Suprapubic skin (tissue), 4 donors: ENCODE results near the gene RCC2. TPM values are rescaled to one million over a fixed set of nuclear protein-coding genes. Genes with fewer than 3 reads are reported as not detected.

Experiments used
- DNase-seq, 2 donors: peaks; one replicate each; pipeline ENCODE4 v3.0.0-alpha.2; 2019; ENCODE audit warnings: low spot score in 2 of 2
- H3K27ac ChIP-seq: fragments of 200-600 bp; sonication (generic); one replicate; pipeline ENCODE4 v1.5.1; 2019
- H3K27me3 ChIP-seq: fragments of 200-600 bp; sonication (generic); one replicate; pipeline ENCODE4 v1.5.1; 2019
- H3K36me3 ChIP-seq: fragments of 200-600 bp; sonication (generic); one replicate; pipeline ENCODE4 v1.5.1; 2019
- H3K4me1 ChIP-seq: fragments of 200-600 bp; sonication (generic); one replicate; pipeline ENCODE4 v1.5.1; 2019
- H3K4me3 ChIP-seq: fragments of 200-600 bp; sonication (generic); one replicate; pipeline ENCODE4 v1.5.1; 2019; ENCODE audit warnings: mild to moderate bottlenecking
- H3K9me3 ChIP-seq: fragments of 200-600 bp; sonication (generic); one replicate; pipeline ENCODE4 v1.5.1; 2019
- EP300 ChIP-seq: sonication (generic); formaldehyde crosslinking; IDR thresholded peaks from one replicate; pipeline ENCODE4 v1.6.1; 2017; ENCODE audit warnings: antibody characterized with exemption
- POLR2A ChIP-seq, 2 donors: fragments of 450-650 bp; IDR thresholded peaks; one replicate each; pipeline ENCODE4 v1.6.1; 2017; ENCODE audit warnings: antibody characterized with exemption in 2 of 2, mild to moderate bottlenecking in 2 of 2, moderate library complexity in 2 of 2
- POLR2AphosphoS5 ChIP-seq, 3 donors: sonication (generic); formaldehyde crosslinking; IDR thresholded peaks; one replicate each; pipeline ENCODE4 v1.6.1; 2017; ENCODE audit warnings: antibody characterized with exemption in 3 of 3
- WGBS: methylation state at CpG from one replicate; pipeline ENCODE4 v1.1.5; 2018; 5-methylcytosine and 5-hydroxymethylcytosine counted together
- total RNA-seq, 4 donors: library from RNA; depleted of rRNA; stranded (reverse); fragments of >200 nt; gene quantifications; one replicate each; pipeline ENCODE4 v1.1.0, GENCODE V29; 2016
- TF ChIP-seq, protein P1 (sequence below), 2 donors: fragments of 200-600 bp in 1 of 2; fragments of 450-650 bp in 1 of 2; sonication (generic) in 1 of 2; IDR thresholded peaks; one replicate each; pipeline ENCODE4 v1.5.1; 2016 to 2019; ENCODE audit warnings: antibody characterized with exemption in 2 of 2, mild to moderate bottlenecking in 1 of 2, moderate library complexity in 1 of 2

The RCC2 gene
- total RNA-seq, 4 donors from 2014 or later: 68.7 to 86.3 (median 74.5) TPM

DNA sequence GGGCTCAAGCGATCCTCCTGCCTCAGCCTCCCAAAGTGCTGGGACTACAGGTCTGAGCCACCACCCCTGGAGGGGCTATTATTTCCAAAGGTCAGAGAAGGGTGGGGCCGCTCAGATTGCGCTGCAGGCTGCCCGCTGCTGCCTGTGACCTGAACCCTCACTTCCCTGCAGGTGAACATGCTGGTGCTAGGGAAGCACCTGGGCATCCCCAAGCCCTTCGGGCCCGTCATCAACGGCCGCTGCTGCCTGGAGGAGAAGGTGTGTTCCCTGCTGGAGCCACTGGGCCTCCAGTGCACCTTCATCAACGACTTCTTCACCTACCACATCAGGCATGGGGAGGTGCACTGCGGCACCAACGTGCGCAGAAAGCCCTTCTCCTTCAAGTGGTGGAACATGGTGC is 76.1 kb downstream of the RCC2 start:
- Histone ChIP-seq H3K27ac (no peak overlapping the region), H3K4me3 (no peak overlapping the region), H3K36me3 (no peaks in the 10 kb centered on the region), H3K4me1 (no peaks in the 10 kb centered on the region), H3K9me3 (no peaks in the 10 kb centered on the region), H3K27me3 (peaks cover 15% of the 10 kb centered on the region)
- WGBS: 84% methylated on average over 10 of the region's 12 CpGs
- DNase-seq: no peak
- TF ChIP-seq POLR2AphosphoS5 (IDR thresholded peaks at IDR 0.05) (no peak), EP300 (no peak), POLR2A (IDR thresholded peaks at IDR 0.05) (no peak)
- TF ChIP-seq, protein P1, sequence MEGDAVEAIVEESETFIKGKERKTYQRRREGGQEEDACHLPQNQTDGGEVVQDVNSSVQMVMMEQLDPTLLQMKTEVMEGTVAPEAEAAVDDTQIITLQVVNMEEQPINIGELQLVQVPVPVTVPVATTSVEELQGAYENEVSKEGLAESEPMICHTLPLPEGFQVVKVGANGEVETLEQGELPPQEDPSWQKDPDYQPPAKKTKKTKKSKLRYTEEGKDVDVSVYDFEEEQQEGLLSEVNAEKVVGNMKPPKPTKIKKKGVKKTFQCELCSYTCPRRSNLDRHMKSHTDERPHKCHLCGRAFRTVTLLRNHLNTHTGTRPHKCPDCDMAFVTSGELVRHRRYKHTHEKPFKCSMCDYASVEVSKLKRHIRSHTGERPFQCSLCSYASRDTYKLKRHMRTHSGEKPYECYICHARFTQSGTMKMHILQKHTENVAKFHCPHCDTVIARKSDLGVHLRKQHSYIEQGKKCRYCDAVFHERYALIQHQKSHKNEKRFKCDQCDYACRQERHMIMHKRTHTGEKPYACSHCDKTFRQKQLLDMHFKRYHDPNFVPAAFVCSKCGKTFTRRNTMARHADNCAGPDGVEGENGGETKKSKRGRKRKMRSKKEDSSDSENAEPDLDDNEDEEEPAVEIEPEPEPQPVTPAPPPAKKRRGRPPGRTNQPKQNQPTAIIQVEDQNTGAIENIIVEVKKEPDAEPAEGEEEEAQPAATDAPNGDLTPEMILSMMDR (IDR thresholded peaks at IDR 0.05): no peak

DNA sequence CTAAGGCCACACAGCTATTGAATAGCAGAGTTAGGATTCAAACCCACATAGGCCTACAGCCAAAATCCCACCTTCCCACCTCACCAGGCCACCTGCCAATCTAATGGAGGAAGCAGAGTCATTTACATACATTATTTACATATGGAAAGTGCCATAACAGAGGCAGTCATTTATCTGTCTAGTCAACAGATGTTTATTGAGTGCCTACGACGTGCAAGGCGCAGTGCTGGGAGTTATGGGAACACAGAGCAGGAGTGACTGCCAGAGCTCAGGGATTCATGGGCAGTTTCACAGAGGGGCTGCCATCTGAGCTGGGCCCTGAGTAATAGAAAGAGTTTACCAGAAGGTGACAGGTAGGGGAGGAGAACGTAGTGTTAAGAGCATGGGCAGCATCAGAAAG is 77.8 kb downstream of the RCC2 start:
- H3K9me3 ChIP-seq: no peaks in the 10 kb centered on the region
- no peak overlapping the region for H3K4me3 ChIP-seq
- no peaks in the 10 kb centered on the region for H3K36me3 ChIP-seq
- no peak overlapping the region for H3K27ac ChIP-seq
- DNase-seq: no peak
- H3K27me3 ChIP-seq: peaks cover 12% of the 10 kb centered on the region
- TF ChIP-seq, protein P1 (IDR thresholded peaks at IDR 0.05): no peak
- TF ChIP-seq POLR2A (IDR thresholded peaks at IDR 0.05) (no peak), EP300 (no peak), POLR2AphosphoS5 (IDR thresholded peaks at IDR 0.05) (no peak)
- WGBS: 77% methylated on average over 4 of the region's 4 CpGs
- no peaks in the 10 kb centered on the region for H3K4me1 ChIP-seq

DNA sequence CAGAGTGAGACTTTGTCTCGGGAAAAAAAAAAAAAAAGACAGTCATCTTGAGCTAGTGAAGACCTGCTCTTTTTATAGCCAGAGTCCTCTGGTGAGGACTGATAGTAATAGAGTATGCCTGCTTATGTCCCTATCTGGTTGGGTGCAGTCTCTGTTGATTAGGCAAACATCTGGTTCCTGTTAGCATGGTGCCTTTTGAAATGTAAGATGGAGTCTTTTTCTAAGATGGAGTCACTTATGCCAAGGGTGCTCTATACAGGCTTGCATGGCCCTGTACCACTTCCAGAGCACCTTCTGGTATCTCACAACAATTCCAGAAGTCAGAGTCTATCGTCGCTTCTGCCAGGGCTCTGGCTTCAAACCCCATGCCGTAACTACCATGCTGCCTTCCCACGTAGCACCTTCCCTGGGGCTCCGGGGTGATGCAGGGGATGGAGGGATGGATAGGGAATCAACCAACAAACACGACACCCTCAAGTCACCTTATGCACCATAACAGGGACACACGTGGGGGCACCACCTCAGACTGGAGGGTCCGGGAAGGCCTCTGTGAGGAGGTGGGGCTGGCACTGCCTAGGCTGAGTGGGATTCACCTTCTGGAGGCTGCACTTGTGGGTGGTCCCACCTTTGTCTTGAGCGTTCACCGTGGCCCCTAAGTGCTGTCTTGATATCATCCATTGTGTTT is 79.1 kb downstream of the RCC2 start:
- Histone ChIP-seq H3K9me3 (no peaks in the 10 kb centered on the region), H3K4me1 (no peaks in the 10 kb centered on the region), H3K27ac (no peak overlapping the region), H3K27me3 (peaks cover 18% of the 10 kb centered on the region), H3K36me3 (no peaks in the 10 kb centered on the region), H3K4me3 (no peak overlapping the region)
- TF ChIP-seq POLR2AphosphoS5 (IDR thresholded peaks at IDR 0.05): no peak
- no peak for TF ChIP-seq EP300
- no peak for TF ChIP-seq POLR2A (IDR thresholded peaks at IDR 0.05)
- DNase-seq: no peak
- 81% methylated on average over 11 of the region's 11 CpGs for WGBS

DNA sequence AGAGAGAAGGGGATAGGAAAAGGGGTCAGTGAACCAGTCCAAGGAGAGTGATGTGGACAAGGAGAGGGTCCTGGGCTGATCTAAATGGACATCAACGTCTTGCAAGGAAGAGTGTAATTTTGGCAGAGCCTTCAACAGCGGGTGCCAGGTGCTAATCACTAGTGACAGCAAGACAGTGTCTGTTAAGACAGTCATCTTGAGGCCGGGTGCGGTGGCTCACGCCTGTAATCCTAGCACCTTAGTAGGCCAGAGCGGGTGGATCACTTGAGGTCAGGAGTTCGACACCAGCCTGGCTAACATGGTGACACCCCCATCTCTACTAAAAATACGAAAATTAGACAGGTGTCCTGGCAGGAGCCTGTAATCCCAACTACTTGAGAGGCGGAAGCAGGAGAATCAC is 79.7 kb downstream of the RCC2 start:
- Histone ChIP-seq H3K27me3 (peaks cover 18% of the 10 kb centered on the region), H3K9me3 (no peaks in the 10 kb centered on the region), H3K36me3 (no peaks in the 10 kb centered on the region), H3K4me3 (no peak overlapping the region), H3K4me1 (no peaks in the 10 kb centered on the region), H3K27ac (no peak overlapping the region)
- 83% methylated on average over 9 of the region's 9 CpGs for WGBS
- TF ChIP-seq POLR2AphosphoS5 (IDR thresholded peaks at IDR 0.05) (no peak), EP300 (no peak), POLR2A (IDR thresholded peaks at IDR 0.05) (no peak)
- TF ChIP-seq, protein P1 (IDR thresholded peaks at IDR 0.05): no peak
- no peak for DNase-seq

DNA sequence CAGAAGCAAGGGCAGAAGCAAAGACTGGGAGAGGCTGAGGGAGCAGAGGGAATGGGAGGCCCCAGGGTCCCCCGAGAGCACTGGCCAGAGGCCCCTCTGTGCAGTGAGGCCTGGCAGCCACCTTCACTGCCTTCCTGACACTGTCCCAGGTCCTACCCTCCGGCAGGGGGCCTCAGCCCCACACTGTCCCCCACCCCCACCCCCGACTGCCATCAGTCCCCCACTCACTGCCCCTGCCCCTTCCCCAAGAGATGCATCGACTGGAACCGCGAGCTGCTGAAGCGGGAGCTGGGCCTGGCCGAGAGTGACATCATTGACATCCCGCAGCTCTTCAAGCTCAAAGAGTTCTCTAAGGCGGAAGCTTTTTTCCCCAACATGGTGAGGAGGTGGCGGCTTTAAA is 80.4 kb downstream of the RCC2 start:
- H3K27me3 ChIP-seq: peaks cover 18% of the 10 kb centered on the region
- no peaks in the 10 kb centered on the region for H3K36me3 ChIP-seq
- no peak overlapping the region for H3K4me3 ChIP-seq
- no peaks in the 10 kb centered on the region for H3K4me1 ChIP-seq
- H3K9me3 ChIP-seq: no peaks in the 10 kb centered on the region
- 52% methylated on average over 5 of the region's 11 CpGs for WGBS
- no peak overlapping the region for H3K27ac ChIP-seq
- no peak for DNase-seq
- no peak for TF ChIP-seq POLR2AphosphoS5 (IDR thresholded peaks at IDR 0.05)
- no peak for TF ChIP-seq POLR2A (IDR thresholded peaks at IDR 0.05)
- no peak for TF ChIP-seq EP300
- TF ChIP-seq, protein P1 (IDR thresholded peaks at IDR 0.05): no peak

- Histone ChIP-seq H3K27me3 (peaks cover 16% of the 10 kb centered on the region), H3K9me3 (no peaks in the 10 kb centered on the region), H3K36me3 (no peaks in the 10 kb centered on the region), H3K4me3 (no peak overlapping the region), H3K4me1 (no peaks in the 10 kb centered on the region), H3K27ac (no peak overlapping the region)
- no peak for DNase-seq
- 69% methylated on average over 4 of the region's 4 CpGs for WGBS
- TF ChIP-seq, protein P1 (IDR thresholded peaks at IDR 0.05): no peak
- TF ChIP-seq POLR2AphosphoS5 (IDR thresholded peaks at IDR 0.05) (no peak), EP300 (no peak), POLR2A (IDR thresholded peaks at IDR 0.05) (no peak)
These were observed 80.9 kb downstream of the RCC2 start for GRCh38 chr1:17358557-17358956.
